HepG2 (cell line): ENCODE results near the gene CCDC30. TPM values are rescaled to one million over a fixed set of nuclear protein-coding genes. Genes with fewer than 3 reads are reported as not detected.

Experiments used
- ATAC-seq: fragments of 200-7000 bp; cut with Tn5 transposase; 3 replicates; pipeline ENCODE4 v1.9.1; 2020; ENCODE audit warnings: mild to moderate bottlenecking, moderate library complexity
- BruUV-seq: library from RNA; stranded (reverse); fragments of 400-500 nt; replicated peaks from 2 replicates; lab custom pipeline; 2021; lab: Mats Ljungman, UMichigan
- CTCF ChIA-PET: fragments of 300-600 bp; formaldehyde crosslinking; extraction: SDS; loops from one replicate; lab custom pipeline; 2021; ENCODE audit warnings: low total read pairs, inconsistent platforms, low intra/inter-chr PET ratio; lab: Yijun Ruan, JAX
- POLR2A ChIA-PET: fragments of 350-600 bp; sonication (Branson Sonifier 250); formaldehyde crosslinking; loops from one replicate; lab custom pipeline; 2020; ENCODE audit warnings: antibody characterized with exemption, inconsistent platforms; lab: Yijun Ruan, JAX
- DNase-seq: peaks from one replicate; pipeline ENCODE4 v3.0.0-alpha.2; 2015; ENCODE audit warnings: low spot score
- FAIRE-seq: peaks from 3 replicates; lab custom pipeline; 2011; peaks lifted over from hg19 to GRCh38; lab: Jason Lieb, UNC
- H2AFZ ChIP-seq: one replicate; pipeline ENCODE4 v1.6.1; 2011; ENCODE audit warnings: low read length, inconsistent platforms
- H3K27ac ChIP-seq: fragments of 300-600 bp; 3 replicates; pipeline ENCODE4 v1.8.0; 2011; ENCODE audit warnings: mixed run types, mild to moderate bottlenecking, mixed read lengths, low read length, inconsistent platforms; ENCODE audit not compliant: insufficient read depth; ENCODE audit errors: extremely low read length
- H3K27me3 ChIP-seq, 2 experiments: fragments of 200-600 bp in 1 of 2; 2 replicates in 1 of 2; 3 replicates in 1 of 2; pipeline versions ENCODE4 v1.6.0 to v1.8.0; 2011; ENCODE audit warnings: low read length in 2 of 2, mild to moderate bottlenecking in 2 of 2, moderate library complexity in 2 of 2, inconsistent platforms in 1 of 2; ENCODE audit not compliant: insufficient read depth in 2 of 2, control insufficient read depth in 1 of 2
- H3K36me3 ChIP-seq, 2 experiments: fragments of 200-600 bp in 1 of 2; replicated peaks in 1 of 2; 2 replicates in 1 of 2; 3 replicates in 1 of 2; pipeline versions ENCODE4 v1.5.1 to v1.8.0; 2011; ENCODE audit warnings: low read length in 2 of 2, inconsistent platforms in 1 of 2; ENCODE audit not compliant: insufficient read depth in 2 of 2, control insufficient read depth in 1 of 2
- H3K4me1 ChIP-seq: 2 replicates; pipeline ENCODE4 v1.5.1; 2012; ENCODE audit warnings: low read length, inconsistent platforms; ENCODE audit not compliant: insufficient read depth
- H3K4me2 ChIP-seq: 2 replicates; pipeline ENCODE4 v1.6.0; 2011; ENCODE audit warnings: low read depth, low read length, inconsistent platforms
- H3K4me3 ChIP-seq, 3 experiments: fragments of 200-600 bp in 1 of 3; sonication (generic), shearing (Covaris generic) in 1 of 3; replicated peaks in 1 of 3; 2 replicates each; pipeline ENCODE4 v1.5.1; 2011 to 2016; ENCODE audit warnings: low read length in 3 of 3, inconsistent platforms in 2 of 3, low read depth in 2 of 3, mild to moderate bottlenecking in 2 of 3, control low read depth in 1 of 3, mixed read lengths in 1 of 3; ENCODE audit not compliant: insufficient read depth in 1 of 3
- H3K79me2 ChIP-seq: one replicate; pipeline ENCODE4 v1.6.1; 2011; ENCODE audit warnings: low read length, inconsistent platforms; ENCODE audit not compliant: insufficient read depth
- H3K9ac ChIP-seq: 2 replicates; pipeline ENCODE4 v1.6.0; 2011; ENCODE audit warnings: mild to moderate bottlenecking, low read depth, low read length, inconsistent platforms; ENCODE audit not compliant: insufficient read depth
- H3K9me3 ChIP-seq: 2 replicates; pipeline ENCODE4 v1.5.1; 2012; ENCODE audit warnings: mild to moderate bottlenecking, low read length
- H4K20me1 ChIP-seq: 2 replicates; pipeline ENCODE4 v1.6.0; 2011; ENCODE audit warnings: inconsistent platforms, mild to moderate bottlenecking, low read length, moderate library complexity; ENCODE audit not compliant: insufficient read depth
- CENPX ChIP-seq: sonication (generic); formaldehyde crosslinking; IDR thresholded peaks from 2 replicates; pipeline ENCODE4 v1.9.0; 2021; ENCODE audit warnings: mild to moderate bottlenecking, missing genetic modification reagents, moderate library complexity
- HNRNPH1 ChIP-seq: fragments of 200-400 bp; formaldehyde crosslinking; optimal IDR thresholded peaks from 2 replicates; pipeline ENCODE3; 2017; ENCODE audit warnings: mild to moderate bottlenecking, low read depth, low read length
- KDM2A ChIP-seq: sonication (generic); formaldehyde crosslinking; IDR thresholded peaks from 2 replicates; pipeline ENCODE4 v1.4.0; 2020; ENCODE audit warnings: low read depth, missing genetic modification reagents, borderline replicate concordance
- MLLT10 ChIP-seq: sonication (generic); formaldehyde crosslinking; IDR thresholded peaks from 2 replicates; pipeline ENCODE4 v1.4.0; 2020; ENCODE audit warnings: missing genetic modification reagents
- PLRG1 ChIP-seq: fragments of 450-650 bp; conservative IDR thresholded peaks from 2 replicates; pipeline ENCODE4 v1.6.1; 2016
- ZBTB7B ChIP-seq: sonication (generic); formaldehyde crosslinking; IDR thresholded peaks from 2 replicates; pipeline ENCODE4 v1.4.0; 2020; ENCODE audit warnings: missing genetic modification reagents
- ZNF451 ChIP-seq: sonication (generic); formaldehyde crosslinking; IDR thresholded peaks from 2 replicates; pipeline ENCODE4 v1.5.0; 2020; ENCODE audit warnings: mild to moderate bottlenecking, missing genetic modification reagents
- ZNF770 ChIP-seq: sonication (generic); formaldehyde crosslinking; IDR thresholded peaks from 2 replicates; pipeline ENCODE4 v1.5.0; 2020; ENCODE audit warnings: mild to moderate bottlenecking, missing genetic modification reagents
- ZNF775 ChIP-seq: sonication (generic); formaldehyde crosslinking; IDR thresholded peaks from 2 replicates; pipeline ENCODE4 v1.4.0; 2020; ENCODE audit warnings: missing genetic modification reagents, mild to moderate bottlenecking, moderate library complexity, borderline replicate concordance
- whole genome bisulfite sequencing: methylation state at CpG from one replicate; pipeline ENCODE4 v1.1.6; 2017; ENCODE audit warnings: low lambda C conversion rate; 5-methylcytosine and 5-hydroxymethylcytosine counted together
- in situ Hi-C: cut with HindIII; loops from 2 replicates; pipeline ENCODE4 v1.10.0; 2017; ENCODE audit warnings: low pct_unique_long_range_greater_than_20kb; ENCODE audit not compliant: extremely low pct_ligation_motif_present
- intact Hi-C: fragments of 100-400 bp; cut with micrococcal nuclease; formaldehyde crosslinking; loops from one replicate; pipeline ENCODE4 v1.10.0; 2022; ENCODE audit not compliant: unreplicated experiment
- polyA plus RNA-seq, 8 experiments: library from polyadenylated mRNA; depleted of rRNA in 3 of 8; stranded (reverse) in 7 of 8; unstranded in 1 of 8; fragments of >200 nt; fragmentation: Illumina TruSeq in 4 of 8; extraction: Trizol in 4 of 8; gene quantifications; 2 replicates each; pipeline versions ENCODE4 v1.2.1 to v1.2.3, GENCODE V29; 2011 to 2016; ENCODE audit warnings: low read depth in 4 of 8, missing spikeins in 1 of 8, mixed read lengths in 1 of 8; ENCODE audit not compliant: insufficient read depth in 1 of 8
- total RNA-seq, 5 experiments: library from RNA; depleted of rRNA; stranded (reverse); fragments of >200 nt; fragmentation: Illumina TruSeq; extraction: Trizol; gene quantifications; 2 replicates each; pipeline ENCODE4 v1.2.3, GENCODE V29; 2016; ENCODE audit warnings: low read depth in 1 of 5

Gene CCDC30
- total and polyA plus RNA-seq, 2 of the 13 experiments (the other 11 are each of a cell fraction or from before 2014, with no cell fraction given): 0.25 to 0.77 TPM

GRCh38 chr1:42482635-42483153 lies 19.6 kb downstream of the CCDC30 start:
- CTCF ChIA-PET: no interaction called here
- FAIRE-seq (no peak), DNase-seq (no peak), ATAC-seq (no peak)
- H2AFZ ChIP-seq: no peak overlapping the region
- intact Hi-C loops (no loop called here), in situ Hi-C loops (no loop called here)
- no peaks in the 10 kb centered on the region for H3K4me1 ChIP-seq
- H4K20me1 ChIP-seq: no peaks in the 10 kb centered on the region
- H3K9me3 ChIP-seq: no peaks in the 10 kb centered on the region
- H3K9ac ChIP-seq: no peak overlapping the region
- WGBS: 53% methylated on average over 2 of the region's 2 CpGs
- POLR2A ChIA-PET: no interaction called here
- H3K4me2 ChIP-seq: no peak overlapping the region
- no peak overlapping the region for H3K27ac ChIP-seq
- TF ChIP-seq ZBTB7B (CRISPR knock-in tag) (no peak), CENPX (CRISPR knock-in tag) (no peak), ZNF770 (CRISPR knock-in tag) (no peak), PLRG1 (no peak), KDM2A (no peak), ZNF451 (CRISPR knock-in tag) (no peak), ZNF775 (CRISPR knock-in tag) (no peak), HNRNPH1 (no peak), MLLT10 (CRISPR knock-in tag) (no peak)
- BruUV-seq: no TSS peak
- no peak overlapping the region for H3K4me3 ChIP-seq
- H3K27me3 ChIP-seq: no peaks in the 10 kb centered on the region
- H3K79me2 ChIP-seq: no peaks in the 10 kb centered on the region
- no peaks in the 10 kb centered on the region for H3K36me3 ChIP-seq
